D721Med (cell line): ENCODE data around the gene ITGA3.
"Not testable (repeated sequence)": the region's sequence is repeated elsewhere in the genome, so short reads cannot be mapped to it uniquely, and the experiment has no call there.

Experiments used
- DNase-seq: peaks from one replicate; pipeline ENCODE4 v3.0.0; 2011; ENCODE audit warnings: low spot score; ENCODE audit not compliant: insufficient read length
- FAIRE-seq: peaks from 2 replicates; lab custom pipeline; 2011; peaks lifted over from hg19 to GRCh38; lab: Jason Lieb, UNC
- TF ChIP-seq, protein P1 (sequence below): IDR thresholded peaks from 2 replicates; pipeline ENCODE4 v1.5.1; 2012; ENCODE audit warnings: mild to moderate bottlenecking, control low read depth; ENCODE audit not compliant: insufficient read depth; ENCODE audit errors: missing control alignments

ITGA3 gene

DNA sequence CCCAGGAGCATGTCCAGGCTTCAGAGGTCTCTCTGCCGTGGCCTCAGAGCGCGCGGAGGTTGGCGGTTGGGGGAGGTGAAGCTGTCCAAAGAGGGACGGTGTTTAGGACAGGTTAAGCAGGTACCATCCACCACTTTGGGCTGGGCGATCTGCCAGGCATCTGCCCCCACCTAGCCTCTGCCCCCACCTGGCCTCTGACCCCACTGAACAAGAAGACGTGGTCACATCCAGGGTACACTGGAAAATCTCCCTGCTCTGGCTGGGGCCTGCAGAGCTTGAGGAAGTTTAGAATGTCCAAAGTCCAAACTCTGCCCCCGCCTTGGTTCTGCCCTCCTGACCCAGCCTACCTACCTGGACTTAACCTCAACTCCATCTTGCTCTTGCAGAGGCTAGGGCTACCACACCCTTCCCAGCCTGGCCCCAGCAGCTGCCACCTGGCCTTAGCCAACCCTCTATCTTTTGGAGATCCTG lies 1.6 kb downstream of the ITGA3 start:
- TF ChIP-seq, protein P1, sequence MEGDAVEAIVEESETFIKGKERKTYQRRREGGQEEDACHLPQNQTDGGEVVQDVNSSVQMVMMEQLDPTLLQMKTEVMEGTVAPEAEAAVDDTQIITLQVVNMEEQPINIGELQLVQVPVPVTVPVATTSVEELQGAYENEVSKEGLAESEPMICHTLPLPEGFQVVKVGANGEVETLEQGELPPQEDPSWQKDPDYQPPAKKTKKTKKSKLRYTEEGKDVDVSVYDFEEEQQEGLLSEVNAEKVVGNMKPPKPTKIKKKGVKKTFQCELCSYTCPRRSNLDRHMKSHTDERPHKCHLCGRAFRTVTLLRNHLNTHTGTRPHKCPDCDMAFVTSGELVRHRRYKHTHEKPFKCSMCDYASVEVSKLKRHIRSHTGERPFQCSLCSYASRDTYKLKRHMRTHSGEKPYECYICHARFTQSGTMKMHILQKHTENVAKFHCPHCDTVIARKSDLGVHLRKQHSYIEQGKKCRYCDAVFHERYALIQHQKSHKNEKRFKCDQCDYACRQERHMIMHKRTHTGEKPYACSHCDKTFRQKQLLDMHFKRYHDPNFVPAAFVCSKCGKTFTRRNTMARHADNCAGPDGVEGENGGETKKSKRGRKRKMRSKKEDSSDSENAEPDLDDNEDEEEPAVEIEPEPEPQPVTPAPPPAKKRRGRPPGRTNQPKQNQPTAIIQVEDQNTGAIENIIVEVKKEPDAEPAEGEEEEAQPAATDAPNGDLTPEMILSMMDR = no peak
- DNase-seq (no peak), FAIRE-seq (no peak)

DNA sequence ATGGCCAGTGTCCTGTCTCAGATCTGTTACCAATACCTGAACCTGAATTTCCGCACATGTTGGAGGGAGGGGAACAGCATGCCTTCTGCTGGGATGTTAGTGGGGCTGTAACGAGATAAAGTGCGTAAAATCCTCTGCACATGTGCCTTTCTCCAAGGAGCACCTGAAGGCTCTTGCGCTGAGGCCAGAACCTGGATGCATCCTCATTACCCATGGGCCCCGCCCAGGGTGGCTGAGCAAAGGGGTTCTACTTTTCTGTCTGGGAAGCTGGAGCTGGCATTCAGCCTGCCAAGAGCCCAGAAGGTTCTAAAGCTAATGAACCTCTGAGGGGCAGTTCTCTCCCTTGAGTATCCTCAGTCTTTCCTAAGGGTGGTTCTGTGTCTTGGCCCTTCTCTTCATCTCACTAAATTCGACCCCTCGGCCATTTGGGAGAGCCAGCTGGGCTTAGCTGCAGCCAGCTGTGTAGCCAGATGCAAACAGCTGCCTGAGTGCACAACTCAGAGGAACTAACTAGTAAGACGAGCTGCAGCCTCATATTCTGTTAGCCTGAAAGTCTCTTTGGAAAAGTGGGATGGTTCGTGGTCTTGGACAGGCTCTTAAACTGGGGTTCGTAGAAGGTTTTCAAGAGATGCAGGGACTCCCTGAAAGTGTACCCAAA lies 2.5 kb downstream of the ITGA3 start:
- TF ChIP-seq, protein P1 = no peak
- DNase-seq (no peak), FAIRE-seq (no peak)

DNA sequence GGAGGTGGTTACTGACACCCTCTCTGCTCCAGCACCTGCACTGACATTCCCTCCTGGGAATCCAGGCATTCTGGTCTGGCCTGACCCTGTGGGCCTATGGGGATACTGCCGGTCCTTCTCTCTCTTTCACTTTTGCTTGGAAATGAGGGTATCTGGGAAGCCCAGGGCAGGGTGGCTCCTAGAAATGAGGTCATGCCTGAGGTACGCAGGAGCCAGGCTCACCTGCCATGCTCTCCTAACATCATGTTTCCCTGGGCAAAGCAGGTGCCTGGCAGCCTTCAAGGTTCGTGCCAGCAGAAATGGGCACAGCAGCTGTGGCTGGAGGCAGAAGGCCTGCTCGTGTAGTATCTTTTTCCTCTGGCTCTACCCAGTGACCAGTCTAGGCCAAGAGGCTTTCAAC lies 3.3 kb downstream of the ITGA3 start:
- TF ChIP-seq, protein P1 = no peak
- no peak for DNase-seq

DNA sequence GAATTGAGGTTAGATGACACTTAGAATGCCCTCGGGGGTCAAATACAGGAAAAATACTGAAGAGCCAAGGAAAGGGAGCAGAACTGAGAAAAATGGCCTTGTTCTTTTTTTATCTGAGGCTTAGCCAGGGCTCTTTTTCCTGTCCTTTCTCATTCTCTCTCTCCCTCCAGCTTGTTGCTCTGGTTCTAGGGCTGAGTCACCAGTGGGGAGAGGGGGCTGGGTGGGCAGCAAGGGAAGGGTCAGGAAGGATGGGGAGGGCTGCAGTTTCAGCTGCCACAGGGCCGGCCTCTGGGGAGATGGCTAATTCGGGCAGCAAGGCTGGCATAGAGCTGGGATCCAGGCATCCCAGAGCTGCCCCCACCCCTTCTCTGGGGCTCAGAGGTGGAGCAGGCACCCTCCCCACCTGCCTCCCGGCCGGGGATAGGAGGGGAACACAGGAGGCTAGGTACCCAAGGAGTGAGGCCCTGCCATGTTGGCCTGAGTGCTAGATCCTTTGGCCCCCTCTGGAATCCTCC lies 3.9 kb downstream of the ITGA3 start:
- FAIRE-seq = no peak
- no peak for DNase-seq
- TF ChIP-seq, protein P1 = no peak

More for the DNA sequence above, 3.3 kb downstream of the ITGA3 start:
- FAIRE-seq = no peak

DNA sequence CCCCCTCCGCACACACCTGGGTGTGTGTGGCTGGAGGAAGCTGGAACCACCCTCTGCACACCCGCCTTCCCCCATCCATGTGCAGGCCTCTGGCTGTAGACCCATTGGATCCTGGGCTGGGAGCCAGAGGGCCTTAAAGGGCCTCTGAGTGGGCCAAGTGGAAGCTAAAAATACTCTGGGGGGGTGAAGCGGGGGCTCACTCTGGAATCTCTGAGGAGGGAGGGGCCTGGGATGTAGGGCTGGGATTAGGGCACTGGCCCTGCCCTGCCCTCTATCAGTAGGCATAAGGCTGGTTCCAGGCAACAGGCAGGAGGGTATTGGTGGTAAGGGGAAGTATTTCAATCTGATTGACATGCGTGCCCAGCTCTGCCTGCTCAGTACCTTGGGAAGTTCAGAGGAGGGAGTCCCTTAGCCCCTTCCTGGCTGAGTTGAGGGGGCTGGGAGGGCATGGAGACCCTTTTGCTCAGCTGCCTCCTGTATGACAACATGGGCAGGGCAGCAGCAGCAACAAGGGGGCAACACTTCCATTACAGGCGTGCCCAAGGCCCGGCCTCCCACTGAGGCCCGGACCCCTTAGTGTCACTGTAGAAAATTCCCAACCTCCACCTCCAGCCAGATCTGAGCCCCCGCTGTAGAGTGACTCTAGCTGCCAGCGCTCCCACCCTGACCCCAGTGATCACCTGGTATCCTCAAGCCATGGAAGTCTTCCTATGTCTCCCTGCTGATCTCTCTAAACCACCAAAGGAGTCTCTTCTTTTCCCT lies 5.2 kb downstream of the ITGA3 start:
- no peak for DNase-seq
- no peak for FAIRE-seq
- TF ChIP-seq, protein P1 = no peak

DNA sequence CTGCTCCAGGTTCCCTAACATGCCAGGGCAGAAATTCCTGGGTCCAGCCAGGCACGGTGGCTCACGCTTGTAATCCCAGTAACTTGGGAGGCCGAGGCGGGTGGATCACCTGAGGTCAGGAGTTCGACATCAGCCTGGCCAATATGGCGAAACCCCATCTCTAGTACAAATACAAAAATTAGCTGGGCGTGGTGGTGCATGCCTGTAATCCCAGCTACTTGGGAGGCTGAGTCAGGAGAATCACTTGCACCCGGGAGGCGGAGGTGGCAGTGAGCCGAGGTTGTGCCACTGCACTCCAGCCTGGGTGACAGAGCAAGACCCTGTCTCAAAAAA lies 5.8 kb downstream of the ITGA3 start:
- not testable (repeated sequence) for FAIRE-seq, DNase-seq

DNA sequence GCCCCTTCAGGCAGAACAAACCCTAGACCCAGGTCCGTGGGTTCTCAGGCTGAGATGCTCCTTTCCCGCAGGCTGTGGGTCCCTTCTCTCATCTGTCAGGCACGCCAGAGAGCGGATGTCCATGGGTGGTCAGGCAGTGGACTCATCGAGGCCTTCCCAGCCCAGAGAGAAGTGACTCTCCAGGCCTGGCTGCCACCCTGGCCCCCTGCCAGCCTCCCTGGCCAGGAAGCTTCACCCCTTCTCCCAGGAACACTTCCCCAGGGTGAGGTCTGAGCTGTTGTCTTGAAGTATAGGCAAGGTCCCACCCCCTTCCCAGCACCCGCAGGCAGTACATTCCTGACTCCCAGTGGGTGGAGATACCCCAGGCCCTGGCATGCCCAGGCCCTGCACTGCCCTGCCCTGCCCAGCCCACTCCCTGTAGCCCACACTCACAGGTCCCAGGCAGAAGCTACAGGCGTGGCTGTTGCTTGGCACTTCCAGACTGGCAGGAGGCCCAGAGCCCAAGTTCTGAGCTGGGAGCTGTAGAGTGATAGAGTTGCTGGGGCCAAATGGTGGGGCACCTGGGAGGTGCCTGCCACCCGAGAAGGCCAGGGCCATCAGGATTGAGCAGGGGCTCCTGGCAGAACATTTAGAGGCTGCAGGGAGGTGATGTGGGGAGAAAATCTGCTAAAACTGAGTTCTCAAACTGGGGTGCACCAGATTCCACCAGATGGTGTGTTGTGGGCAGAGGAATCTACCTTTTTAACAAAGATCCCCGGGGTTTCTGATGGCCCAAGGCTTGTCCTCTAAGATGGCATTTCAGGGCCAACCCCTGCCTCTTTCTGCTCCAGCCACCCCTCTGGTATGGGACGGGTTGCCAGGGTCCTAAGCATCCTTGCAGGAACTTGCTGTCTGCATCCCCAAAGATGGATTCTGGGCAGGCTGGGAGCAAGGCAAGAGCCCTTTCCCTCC lies 6.7 kb downstream of the ITGA3 start:
- DNase-seq (no peak), FAIRE-seq (no peak)
- TF ChIP-seq, protein P1 = no peak
